Neural cell (in vitro differentiated cells): ENCODE results near the gene ELN.

Source experiments
- CTCF ChIP-seq: fragments of 450-650 bp; IDR thresholded peaks from 2 replicates; pipeline ENCODE4 v1.5.1; 2014; ENCODE audit warnings: antibody characterized with exemption, mild to moderate bottlenecking, moderate library complexity; ENCODE audit not compliant: poor library complexity, severe bottlenecking
- EP300 ChIP-seq: fragments of 450-650 bp; conservative IDR thresholded peaks from 2 replicates; pipeline ENCODE4 v1.6.1; 2014; ENCODE audit warnings: antibody characterized with exemption, mild to moderate bottlenecking, moderate library complexity; ENCODE audit not compliant: poor library complexity, severe bottlenecking
- EZH2 ChIP-seq: fragments of 200-600, 300-800 bp; shearing (Covaris generic), sonication (generic); IDR thresholded peaks from 2 replicates; pipeline ENCODE4 v1.6.1; 2014; ENCODE audit warnings: antibody characterized with exemption, low read length, borderline replicate concordance, mild to moderate bottlenecking; ENCODE audit not compliant: insufficient read depth, poor library complexity, severe bottlenecking
- MXI1 ChIP-seq: fragments of 450-650 bp; conservative IDR thresholded peaks from 2 replicates; pipeline ENCODE4 v1.6.1; 2014; ENCODE audit warnings: antibody characterized with exemption, mild to moderate bottlenecking; ENCODE audit not compliant: poor library complexity, severe bottlenecking
- POLR2AphosphoS5 ChIP-seq: IDR thresholded peaks from 2 replicates; pipeline ENCODE4 v1.6.1; 2012
- RAD21 ChIP-seq: fragments of 450-650 bp; conservative IDR thresholded peaks from 2 replicates; pipeline ENCODE4 v1.6.1; 2014; ENCODE audit warnings: antibody characterized with exemption, mild to moderate bottlenecking, moderate library complexity
- REST ChIP-seq: IDR thresholded peaks from 2 replicates; pipeline ENCODE4 v1.6.1; 2012; ENCODE audit warnings: borderline replicate concordance
- SMC3 ChIP-seq: fragments of 450-650 bp; conservative IDR thresholded peaks from 2 replicates; pipeline ENCODE4 v1.6.1; 2014; ENCODE audit warnings: antibody characterized with exemption, mild to moderate bottlenecking, moderate library complexity; ENCODE audit not compliant: poor library complexity
- TAF1 ChIP-seq: IDR thresholded peaks from 2 replicates; pipeline ENCODE4 v1.6.1; 2012; ENCODE audit warnings: low read depth

GRCh38 chr7:74071121-74071520, 43.1 kb downstream of the ELN start:
- TF ChIP-seq CTCF (no peak), POLR2AphosphoS5 (no peak), EZH2 (no peak), TAF1 (no peak), RAD21 (no peak), EP300 (no peak), SMC3 (no peak), REST (no peak), MXI1 (no peak)
